HG02970 (cell line): Measurements from ENCODE around the gene ADK.
"Not testable (repeated sequence)": the region's sequence is repeated elsewhere in the genome, so short reads cannot be mapped to it uniquely, and the experiment has no call there.

Source experiments
- ATAC-seq: cut with Tn5 transposase; IDR thresholded peaks from one replicate; pipeline ENCODE4 v1.9.1; 2021; ENCODE audit warnings: mild to moderate bottlenecking, moderate library complexity, moderate number of reproducible peaks; ENCODE audit not compliant: unreplicated experiment, low FRiP score

ADK gene

DNA sequence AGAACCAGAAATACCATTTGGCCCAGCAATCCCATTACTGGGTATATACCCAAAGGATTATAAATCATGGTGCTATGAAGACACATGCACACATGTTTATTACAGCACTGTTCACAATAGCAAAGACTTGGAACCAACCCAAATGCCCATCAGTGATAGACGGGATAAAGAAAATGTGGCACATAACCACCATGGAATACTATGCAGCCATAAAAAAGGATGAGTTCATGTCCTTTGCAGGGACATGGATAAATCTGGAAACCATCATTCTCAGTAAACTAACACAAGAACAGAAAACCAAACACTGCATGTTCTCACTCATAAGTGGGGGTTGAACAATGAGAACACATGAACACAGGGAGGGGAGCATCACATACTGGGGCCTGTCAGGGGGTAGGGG lies 306.5 kb downstream of the ADK start:
- not testable (repeated sequence) for ATAC-seq

DNA sequence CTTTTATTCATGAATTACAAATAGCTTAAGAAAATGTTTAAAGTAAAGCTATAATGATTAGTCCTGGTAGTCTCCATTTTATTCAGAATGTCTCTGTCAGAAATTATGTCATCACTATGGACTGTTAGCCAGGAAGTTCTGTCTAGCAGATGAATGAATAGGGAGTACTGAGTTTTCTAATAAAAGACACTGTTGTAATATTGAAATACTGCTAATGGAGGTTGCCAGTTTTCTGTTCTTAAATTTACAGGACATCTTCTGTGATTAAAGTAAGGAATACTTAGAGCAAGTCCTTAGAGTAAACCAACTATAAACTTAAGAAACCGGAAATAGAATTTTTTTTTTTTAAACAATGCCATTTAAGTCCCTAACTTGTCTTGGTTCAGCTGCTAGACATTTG lies 309.8 kb downstream of the ADK start:
- no peak for ATAC-seq

- no peak for ATAC-seq
Measured at GRCh38 chr10:74474022-74474713, 323.1 kb downstream of the ADK start.

DNA sequence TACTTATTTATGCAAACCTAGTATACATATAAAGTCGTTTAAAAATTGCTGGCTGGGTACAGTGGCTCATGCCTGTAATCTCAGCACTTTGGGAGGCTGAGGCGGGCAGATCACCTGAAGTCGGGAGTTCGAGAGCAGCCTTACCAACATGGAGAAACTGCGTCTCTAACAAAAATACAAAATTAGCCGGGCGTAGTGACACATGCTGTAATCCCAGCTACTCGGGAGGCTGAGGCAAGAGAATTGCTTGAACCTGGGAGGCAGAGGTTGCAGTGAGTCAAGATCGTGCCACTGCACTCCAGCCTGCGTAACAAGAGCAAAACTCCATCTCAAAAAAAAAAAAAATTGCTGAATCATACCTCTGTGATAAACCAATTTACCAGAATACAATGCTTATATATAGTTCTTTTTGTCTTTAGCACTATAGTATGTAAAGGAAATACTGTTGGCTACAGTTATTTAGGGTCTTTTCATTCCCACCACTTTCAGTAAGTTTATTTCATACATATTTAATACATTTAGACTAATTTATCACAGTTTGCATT lies 325.2 kb downstream of the ADK start:
- ATAC-seq = not testable (repeated sequence)

DNA sequence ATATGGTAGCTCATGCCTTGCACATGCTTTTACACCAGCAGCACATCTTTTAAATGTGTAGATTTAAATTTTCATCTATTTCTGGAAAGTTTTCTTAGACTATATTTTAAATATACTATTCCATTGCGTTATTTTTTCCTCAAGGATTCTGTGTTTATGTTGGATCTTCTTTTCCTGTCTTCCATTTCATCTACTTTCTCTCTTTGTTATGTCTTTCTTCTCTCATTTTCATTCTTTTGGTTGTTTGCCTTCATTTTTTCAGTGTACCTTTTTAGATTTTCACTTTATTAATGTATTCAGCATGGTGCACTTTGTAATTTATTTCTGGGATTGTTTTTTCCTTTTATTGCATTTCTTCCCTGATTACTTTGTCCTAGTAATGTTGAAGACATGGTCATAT lies 329.8 kb downstream of the ADK start:
- no peak for ATAC-seq

- no peak for ATAC-seq
Measured at GRCh38 chr10:74483356-74483755, 332.3 kb downstream of the ADK start.

DNA sequence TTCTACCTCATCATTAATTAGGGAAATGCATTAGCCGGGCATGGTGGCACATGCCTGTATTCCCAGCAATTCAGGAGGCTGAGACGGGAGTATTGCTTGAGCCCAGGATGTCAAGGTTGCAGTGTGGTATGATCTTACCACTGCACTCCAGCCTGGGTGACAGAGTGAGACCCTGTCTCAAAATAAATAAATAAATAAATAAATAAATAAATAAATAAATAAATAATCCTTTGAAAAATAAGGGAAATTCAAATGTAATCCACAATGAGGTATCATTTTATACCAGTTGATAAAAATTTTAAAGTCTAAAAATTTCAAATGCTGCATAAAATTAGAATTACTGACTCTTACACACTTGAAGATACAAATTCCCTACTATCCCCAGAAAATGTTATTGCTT lies 334.3 kb downstream of the ADK start:
- no peak for ATAC-seq

- ATAC-seq = no peak
Measured at GRCh38 chr10:74486659-74487058, 335.6 kb downstream of the ADK start.

DNA sequence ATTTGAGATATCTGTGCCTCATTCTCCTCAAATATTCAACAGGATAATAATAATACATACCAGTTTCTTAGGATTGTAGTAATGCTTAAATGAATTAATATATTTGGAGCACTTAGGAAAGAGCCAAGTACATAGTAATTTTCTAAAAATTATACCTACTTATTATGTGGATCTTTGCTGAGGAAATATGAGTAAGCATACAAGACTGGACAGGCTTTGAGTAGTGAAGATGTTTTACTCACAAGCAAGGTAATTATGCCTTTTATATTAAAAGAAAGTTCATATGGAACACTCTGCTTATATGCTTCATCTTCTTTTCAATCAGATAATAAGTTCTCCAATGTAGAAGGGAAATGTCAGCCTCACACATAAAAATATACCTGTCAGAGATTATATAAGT lies 337.9 kb downstream of the ADK start:
- no peak for ATAC-seq

DNA sequence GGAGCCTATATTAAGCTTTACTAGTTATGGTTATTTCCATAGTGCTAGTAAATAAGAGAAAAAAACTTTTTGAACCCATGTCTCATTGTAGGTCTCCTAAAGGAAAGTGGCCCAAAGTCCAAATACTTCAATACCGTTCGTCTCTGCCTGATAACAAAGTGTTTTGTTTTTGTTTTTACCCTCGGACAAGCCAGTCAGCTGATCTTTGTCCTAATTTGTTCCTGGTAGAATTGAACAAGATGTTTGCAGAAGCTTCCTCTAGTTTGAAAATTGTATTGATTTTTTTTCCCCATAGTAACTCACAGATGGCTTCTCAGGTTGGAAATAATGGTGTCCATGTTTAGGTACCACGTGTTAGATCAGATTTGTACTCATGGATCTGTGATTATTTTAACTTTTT lies 339.5 kb downstream of the ADK start:
- ATAC-seq = no peak

- ATAC-seq = no peak
Measured at GRCh38 chr10:74491014-74491413, 340.0 kb downstream of the ADK start.

- ATAC-seq = not testable (repeated sequence)
Measured at GRCh38 chr10:74496276-74496675, 345.3 kb downstream of the ADK start.

- ATAC-seq = not testable (repeated sequence)
Measured at GRCh38 chr10:74498664-74499063, 347.6 kb downstream of the ADK start.

DNA sequence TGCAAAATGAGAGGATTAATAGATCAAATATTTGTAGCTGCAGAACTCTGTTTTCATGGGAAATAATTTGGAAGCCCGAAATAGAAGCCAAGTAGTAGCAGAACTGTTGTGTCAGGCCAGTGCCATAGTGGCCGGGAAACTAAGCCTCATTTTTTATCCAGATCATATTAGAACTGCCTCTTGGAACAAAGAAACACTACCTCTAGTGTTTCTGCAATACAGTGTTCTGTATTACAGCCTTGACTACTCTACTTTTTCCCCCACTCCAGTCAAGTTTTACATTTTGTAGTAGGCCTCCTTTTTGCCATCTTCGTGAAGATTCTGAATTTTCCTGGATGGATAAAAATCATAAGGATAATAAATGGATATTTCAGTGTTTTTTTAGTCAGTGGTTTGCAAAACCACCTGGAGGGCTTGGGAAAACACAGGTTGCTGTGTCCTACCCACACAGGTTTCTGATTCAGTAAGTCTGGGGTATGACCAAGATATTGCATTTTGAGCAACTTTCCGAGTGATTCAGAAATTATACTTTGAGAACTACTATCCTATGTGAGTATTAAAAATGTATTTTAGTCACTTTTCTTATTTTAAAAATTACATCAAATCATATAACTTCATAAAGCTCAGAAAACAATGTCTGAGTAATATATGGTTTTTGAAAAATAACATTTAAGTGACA lies 349.1 kb downstream of the ADK start:
- ATAC-seq = no peak

DNA sequence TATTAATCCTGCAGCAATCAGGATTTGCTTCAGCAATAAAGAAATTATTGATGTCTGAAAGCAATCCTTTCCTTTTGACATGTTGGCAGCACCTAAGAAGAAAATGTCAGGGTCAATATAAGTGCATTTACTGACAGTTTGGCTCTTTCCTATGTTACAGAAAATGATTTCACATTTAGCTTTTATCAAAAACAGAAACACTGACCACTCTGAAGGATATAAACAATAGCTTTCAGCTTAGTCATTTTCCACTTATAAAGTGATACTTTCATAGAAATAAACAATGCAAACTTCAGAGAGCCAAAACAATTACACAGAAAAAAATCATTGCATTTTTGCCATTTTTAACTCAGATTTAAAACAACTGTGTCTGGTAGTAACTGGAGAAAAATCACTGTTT lies 349.8 kb downstream of the ADK start:
- ATAC-seq = no peak

DNA sequence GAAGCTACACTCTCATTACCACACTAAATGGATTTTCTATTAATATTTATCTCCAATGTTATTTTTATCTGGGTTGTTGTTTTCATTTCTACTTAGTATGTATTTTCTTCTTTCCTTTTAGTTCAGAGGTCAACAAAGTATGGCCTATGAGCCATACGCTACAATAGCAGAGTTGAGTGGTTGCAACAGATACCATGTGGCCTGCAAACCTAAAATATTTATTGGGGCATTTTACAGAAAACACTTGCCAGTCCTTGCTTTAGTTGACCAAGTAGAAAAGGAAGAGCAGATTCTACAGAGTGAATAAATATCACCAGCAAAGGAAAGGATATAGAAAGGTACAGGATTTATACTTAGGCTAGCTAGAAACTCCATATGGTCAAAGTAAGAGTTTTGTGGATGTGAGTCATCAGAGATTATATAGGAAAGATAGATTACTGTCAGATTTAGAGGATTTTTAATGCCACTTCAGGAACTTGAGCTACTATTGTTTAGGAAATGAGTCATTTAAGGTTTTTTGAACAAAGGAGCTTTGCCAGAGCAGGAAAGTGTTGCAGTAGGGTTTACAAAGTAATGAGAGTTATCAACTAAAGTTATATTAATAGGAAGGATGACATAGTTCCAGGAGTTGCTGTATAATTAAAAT lies 352.1 kb downstream of the ADK start:
- no peak for ATAC-seq

GRCh38 chr10:74507951-74508350 lies 356.9 kb downstream of the ADK start:
- no peak for ATAC-seq

GRCh38 chr10:74510594-74510993 lies 359.6 kb downstream of the ADK start:
- ATAC-seq = no peak

DNA sequence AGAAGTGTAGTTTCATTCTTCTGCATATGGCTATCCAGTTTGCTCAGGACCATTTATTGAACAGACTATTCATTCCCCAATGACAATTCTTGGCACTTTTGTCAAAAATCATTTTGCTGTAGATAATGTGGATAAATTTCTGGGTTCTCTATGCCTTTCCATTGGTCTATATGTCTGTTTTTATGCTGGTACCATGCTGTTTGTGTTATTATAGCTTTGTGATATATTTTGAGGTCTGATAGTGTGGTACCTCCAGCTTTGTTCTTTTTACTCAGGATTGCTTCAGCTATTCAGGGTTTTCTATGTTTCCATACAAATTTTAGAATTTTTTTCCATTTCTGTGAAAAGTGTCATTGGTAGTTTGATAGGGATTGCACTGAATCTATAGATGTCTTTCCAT lies 360.0 kb downstream of the ADK start:
- no peak for ATAC-seq

DNA sequence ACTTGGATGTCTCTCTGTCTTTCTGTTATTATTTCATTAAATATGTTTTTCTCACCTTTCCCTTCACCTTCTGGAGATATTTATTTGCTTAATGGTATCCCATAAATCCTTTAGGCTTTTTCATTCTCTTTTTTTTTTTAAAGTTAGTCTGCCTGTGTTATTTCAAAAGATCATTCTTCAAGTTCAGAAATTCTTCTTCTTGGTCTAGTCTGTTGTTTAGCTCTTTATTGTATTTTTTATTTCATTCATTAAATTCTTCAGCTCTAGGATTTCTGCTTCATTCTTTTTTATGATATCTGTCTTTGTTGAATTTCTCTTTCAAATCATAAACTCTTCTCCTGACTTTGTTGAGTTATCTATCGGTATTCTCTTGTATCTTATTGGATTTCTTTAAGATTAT lies 363.3 kb downstream of the ADK start:
- ATAC-seq = no peak

- no peak for ATAC-seq
Measured at GRCh38 chr10:74518061-74518460, 367.0 kb downstream of the ADK start.

DNA sequence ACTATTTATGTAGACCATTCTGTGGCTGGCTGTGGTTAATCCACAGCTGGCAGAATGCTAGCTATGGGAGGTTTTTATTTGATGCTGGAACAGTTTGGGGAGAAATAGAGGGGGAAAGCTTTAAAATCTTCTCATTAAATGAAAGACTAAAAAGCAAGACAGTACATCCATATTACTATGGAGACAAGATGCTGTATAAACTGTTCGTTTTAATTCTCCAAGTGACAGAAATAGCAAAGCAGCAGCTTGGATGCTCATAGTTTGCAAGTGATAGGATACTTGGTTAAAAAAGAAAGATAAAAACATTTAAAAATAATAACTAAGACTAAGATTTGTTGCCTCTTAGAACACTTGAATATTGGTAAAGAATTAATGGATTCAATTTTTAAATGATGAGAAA lies 370.5 kb downstream of the ADK start:
- no peak for ATAC-seq
